HepG2 (cell line): ENCODE measurements around the gene NTN5. TPM values are rescaled to one million over a fixed set of nuclear protein-coding genes. Genes with fewer than 3 reads are reported as not detected.

ENCODE experiments used
- ATF5 ChIP-seq: sonication (generic); formaldehyde crosslinking; IDR thresholded peaks from 2 replicates; pipeline ENCODE4 v1.4.0; 2020; ENCODE audit warnings: mild to moderate bottlenecking, low read depth, missing genetic modification reagents
- NFATC3 ChIP-seq: sonication (generic); formaldehyde crosslinking; IDR thresholded peaks from 2 replicates; pipeline ENCODE4 v1.5.1; 2020; ENCODE audit warnings: mild to moderate bottlenecking, missing genetic modification reagents
- PAWR ChIP-seq: sonication (generic); formaldehyde crosslinking; IDR thresholded peaks from 2 replicates; pipeline ENCODE4 v1.4.0; 2020; ENCODE audit warnings: missing genetic modification reagents, mild to moderate bottlenecking, borderline replicate concordance
- POGZ ChIP-seq: sonication (generic); formaldehyde crosslinking; IDR thresholded peaks from 2 replicates; pipeline ENCODE4 v1.4.0; 2020; ENCODE audit warnings: mild to moderate bottlenecking, missing genetic modification reagents
- POLR2A ChIP-seq, 2 experiments: IDR thresholded peaks; 2 replicates each; pipeline ENCODE4 v1.6.1; 2011; ENCODE audit warnings: low read depth in 2 of 2, low read length in 2 of 2, mild to moderate bottlenecking in 1 of 2, moderate library complexity in 1 of 2; ENCODE audit not compliant: insufficient read depth in 1 of 2
- PREB ChIP-seq: sonication (generic); formaldehyde crosslinking; IDR thresholded peaks from 2 replicates; pipeline ENCODE4 v1.4.0; 2020; ENCODE audit warnings: missing genetic modification reagents
- TCF12 ChIP-seq, 2 experiments: fragments of 450-650 bp in 1 of 2; sonication (generic) in 1 of 2; formaldehyde crosslinking in 1 of 2; IDR thresholded peaks; 2 replicates each; pipeline versions ENCODE4 v1.6.1 to v1.8.0; 2017 to 2022; ENCODE audit warnings: antibody characterized with exemption in 1 of 2, mild to moderate bottlenecking in 1 of 2, missing genetic modification reagents in 1 of 2, moderate library complexity in 1 of 2
- TGIF2 ChIP-seq: IDR thresholded peaks from 2 replicates; pipeline ENCODE4 v1.6.1; 2016; ENCODE audit warnings: control low read depth, missing compliant biosample characterization
- ZBTB7B ChIP-seq: sonication (generic); formaldehyde crosslinking; IDR thresholded peaks from 2 replicates; pipeline ENCODE4 v1.4.0; 2020; ENCODE audit warnings: missing genetic modification reagents
- ZEB1 ChIP-seq: IDR thresholded peaks from 2 replicates; pipeline ENCODE4 v1.6.1; 2012; ENCODE audit warnings: mild to moderate bottlenecking, low read depth, inconsistent platforms; ENCODE audit not compliant: insufficient replicate concordance
- ZNF280B ChIP-seq: sonication (generic); formaldehyde crosslinking; IDR thresholded peaks from 2 replicates; pipeline ENCODE4 v1.5.0; 2020; ENCODE audit warnings: missing genetic modification reagents, mild to moderate bottlenecking, borderline replicate concordance
- ZNF3 ChIP-seq: IDR thresholded peaks from 2 replicates; pipeline ENCODE4 v1.7.0; 2017; ENCODE audit warnings: inconsistent platforms
- polyA plus RNA-seq, 8 experiments: library from polyadenylated mRNA; depleted of rRNA in 3 of 8; stranded (reverse) in 7 of 8; unstranded in 1 of 8; fragments of >200 nt; fragmentation: Illumina TruSeq in 4 of 8; extraction: Trizol in 4 of 8; gene quantifications; 2 replicates each; pipeline versions ENCODE4 v1.2.1 to v1.2.3, GENCODE V29; 2011 to 2016; ENCODE audit warnings: low read depth in 4 of 8, missing spikeins in 1 of 8, mixed read lengths in 1 of 8; ENCODE audit not compliant: insufficient read depth in 1 of 8
- total RNA-seq, 5 experiments: library from RNA; depleted of rRNA; stranded (reverse); fragments of >200 nt; fragmentation: Illumina TruSeq; extraction: Trizol; gene quantifications; 2 replicates each; pipeline ENCODE4 v1.2.3, GENCODE V29; 2016; ENCODE audit warnings: low read depth in 1 of 5
- TF ChIP-seq, protein P1 (sequence below): IDR thresholded peaks from 2 replicates; pipeline ENCODE4 v1.6.1; 2018; ENCODE audit warnings: missing genetic modification reagents
- TF ChIP-seq, protein P2 (sequence below): sonication (generic); formaldehyde crosslinking; IDR thresholded peaks from 2 replicates; pipeline ENCODE4 v1.4.0; 2020; ENCODE audit warnings: missing genetic modification reagents, mild to moderate bottlenecking, borderline replicate concordance
- TF ChIP-seq, protein P3 (sequence below): sonication (generic); formaldehyde crosslinking; IDR thresholded peaks from 2 replicates; pipeline ENCODE4 v1.8.0; 2022; ENCODE audit warnings: missing genetic modification reagents, low read depth, mild to moderate bottlenecking, borderline replicate concordance
- TF ChIP-seq, protein P4 (sequence below): sonication (generic); formaldehyde crosslinking; IDR thresholded peaks from 2 replicates; pipeline ENCODE4 v1.4.0; 2020; ENCODE audit warnings: low read depth, missing genetic modification reagents

NTN5 gene
- total and polyA plus RNA-seq, 2 of the 13 experiments (the other 11 are each of a cell fraction or from before 2014, with no cell fraction given), result 0.05 TPM; not detected in 1

DNA sequence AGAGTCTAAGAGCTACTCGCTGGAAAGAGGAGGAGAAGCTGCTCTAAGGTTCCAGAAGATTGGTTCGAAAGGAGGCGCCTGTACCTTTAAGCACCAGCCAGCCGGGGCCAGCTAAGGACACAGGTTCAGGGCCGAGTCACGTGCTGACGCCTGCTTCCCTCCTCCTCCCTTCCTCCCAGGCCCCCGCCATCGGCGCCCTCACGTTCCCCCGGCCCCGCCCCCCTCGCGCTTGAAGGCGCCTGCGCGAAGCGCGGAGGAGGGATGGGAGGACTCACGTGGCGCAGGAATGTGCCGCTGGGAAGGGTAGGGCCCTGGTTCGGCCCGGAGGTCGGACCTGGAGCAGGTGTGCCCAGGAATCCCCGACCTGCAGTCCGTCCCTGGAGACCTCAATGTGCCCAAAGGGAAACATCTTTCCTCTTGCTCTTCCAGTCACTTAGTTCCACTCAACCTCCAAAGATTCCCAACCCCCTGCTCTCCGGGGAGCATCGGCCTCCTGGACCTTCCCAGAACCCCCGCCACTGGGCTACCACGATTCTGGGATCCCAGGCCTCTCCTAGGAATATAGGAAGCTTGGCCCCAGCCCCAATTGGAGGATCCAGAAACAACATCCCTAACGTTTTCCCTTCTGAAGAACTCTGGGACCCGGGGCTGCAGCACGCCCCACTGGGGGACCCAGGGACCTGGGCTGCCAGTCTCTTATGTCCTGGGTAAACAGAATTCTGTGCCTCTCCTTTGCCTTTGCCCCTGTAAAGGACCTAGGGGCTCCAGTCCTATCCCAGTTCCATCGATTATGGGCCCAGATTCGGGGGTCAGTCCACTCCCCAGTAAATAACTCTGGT is 38.2 kb downstream of the NTN5 start (continued):
- TF ChIP-seq TCF12 (IDR thresholded peaks at IDR 0.05) (no peak), TCF12 (CRISPR knock-in tag; IDR thresholded peaks at IDR 0.05) (no peak), PAWR (no peak), POLR2A (IDR thresholded peaks at IDR 0.05; ENCODE audit: insufficient read depth in 1 of 2, low read depth in 2 of 2, low read length in 2 of 2) (peak; percentile 84 to 88), TGIF2 (CRISPR knock-in tag) (no peak), ZEB1 (peak; percentile 14), ZBTB7B (CRISPR knock-in tag) (peak; percentile 52), NFATC3 (CRISPR knock-in tag) (no peak), ZNF3 (no peak), ATF5 (CRISPR knock-in tag) (no peak), PREB (no peak), ZNF280B (CRISPR knock-in tag) (peak; percentile 87), POGZ (no peak)
- TF ChIP-seq, protein P1, sequence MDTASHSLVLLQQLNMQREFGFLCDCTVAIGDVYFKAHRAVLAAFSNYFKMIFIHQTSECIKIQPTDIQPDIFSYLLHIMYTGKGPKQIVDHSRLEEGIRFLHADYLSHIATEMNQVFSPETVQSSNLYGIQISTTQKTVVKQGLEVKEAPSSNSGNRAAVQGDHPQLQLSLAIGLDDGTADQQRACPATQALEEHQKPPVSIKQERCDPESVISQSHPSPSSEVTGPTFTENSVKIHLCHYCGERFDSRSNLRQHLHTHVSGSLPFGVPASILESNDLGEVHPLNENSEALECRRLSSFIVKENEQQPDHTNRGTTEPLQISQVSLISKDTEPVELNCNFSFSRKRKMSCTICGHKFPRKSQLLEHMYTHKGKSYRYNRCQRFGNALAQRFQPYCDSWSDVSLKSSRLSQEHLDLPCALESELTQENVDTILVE (CRISPR knock-in tag), result peak; percentile 44; the same call in 1 of the 2 replicates
- TF ChIP-seq, protein P2, sequence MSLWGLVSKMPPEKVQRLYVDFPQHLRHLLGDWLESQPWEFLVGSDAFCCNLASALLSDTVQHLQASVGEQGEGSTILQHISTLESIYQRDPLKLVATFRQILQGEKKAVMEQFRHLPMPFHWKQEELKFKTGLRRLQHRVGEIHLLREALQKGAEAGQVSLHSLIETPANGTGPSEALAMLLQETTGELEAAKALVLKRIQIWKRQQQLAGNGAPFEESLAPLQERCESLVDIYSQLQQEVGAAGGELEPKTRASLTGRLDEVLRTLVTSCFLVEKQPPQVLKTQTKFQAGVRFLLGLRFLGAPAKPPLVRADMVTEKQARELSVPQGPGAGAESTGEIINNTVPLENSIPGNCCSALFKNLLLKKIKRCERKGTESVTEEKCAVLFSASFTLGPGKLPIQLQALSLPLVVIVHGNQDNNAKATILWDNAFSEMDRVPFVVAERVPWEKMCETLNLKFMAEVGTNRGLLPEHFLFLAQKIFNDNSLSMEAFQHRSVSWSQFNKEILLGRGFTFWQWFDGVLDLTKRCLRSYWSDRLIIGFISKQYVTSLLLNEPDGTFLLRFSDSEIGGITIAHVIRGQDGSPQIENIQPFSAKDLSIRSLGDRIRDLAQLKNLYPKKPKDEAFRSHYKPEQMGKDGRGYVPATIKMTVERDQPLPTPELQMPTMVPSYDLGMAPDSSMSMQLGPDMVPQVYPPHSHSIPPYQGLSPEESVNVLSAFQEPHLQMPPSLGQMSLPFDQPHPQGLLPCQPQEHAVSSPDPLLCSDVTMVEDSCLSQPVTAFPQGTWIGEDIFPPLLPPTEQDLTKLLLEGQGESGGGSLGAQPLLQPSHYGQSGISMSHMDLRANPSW (CRISPR knock-in tag), result no peak
- TF ChIP-seq, protein P3, sequence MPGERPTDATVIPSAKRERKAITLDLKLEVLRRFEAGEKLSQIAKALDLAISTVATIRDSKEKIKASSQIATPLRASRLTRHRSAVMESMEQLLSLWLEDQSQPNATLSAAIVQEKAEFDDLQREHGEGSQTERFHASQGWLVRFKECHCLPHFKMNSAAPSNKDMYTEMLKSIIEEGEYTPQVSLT (CRISPR knock-in tag), result no peak
- TF ChIP-seq, protein P4, sequence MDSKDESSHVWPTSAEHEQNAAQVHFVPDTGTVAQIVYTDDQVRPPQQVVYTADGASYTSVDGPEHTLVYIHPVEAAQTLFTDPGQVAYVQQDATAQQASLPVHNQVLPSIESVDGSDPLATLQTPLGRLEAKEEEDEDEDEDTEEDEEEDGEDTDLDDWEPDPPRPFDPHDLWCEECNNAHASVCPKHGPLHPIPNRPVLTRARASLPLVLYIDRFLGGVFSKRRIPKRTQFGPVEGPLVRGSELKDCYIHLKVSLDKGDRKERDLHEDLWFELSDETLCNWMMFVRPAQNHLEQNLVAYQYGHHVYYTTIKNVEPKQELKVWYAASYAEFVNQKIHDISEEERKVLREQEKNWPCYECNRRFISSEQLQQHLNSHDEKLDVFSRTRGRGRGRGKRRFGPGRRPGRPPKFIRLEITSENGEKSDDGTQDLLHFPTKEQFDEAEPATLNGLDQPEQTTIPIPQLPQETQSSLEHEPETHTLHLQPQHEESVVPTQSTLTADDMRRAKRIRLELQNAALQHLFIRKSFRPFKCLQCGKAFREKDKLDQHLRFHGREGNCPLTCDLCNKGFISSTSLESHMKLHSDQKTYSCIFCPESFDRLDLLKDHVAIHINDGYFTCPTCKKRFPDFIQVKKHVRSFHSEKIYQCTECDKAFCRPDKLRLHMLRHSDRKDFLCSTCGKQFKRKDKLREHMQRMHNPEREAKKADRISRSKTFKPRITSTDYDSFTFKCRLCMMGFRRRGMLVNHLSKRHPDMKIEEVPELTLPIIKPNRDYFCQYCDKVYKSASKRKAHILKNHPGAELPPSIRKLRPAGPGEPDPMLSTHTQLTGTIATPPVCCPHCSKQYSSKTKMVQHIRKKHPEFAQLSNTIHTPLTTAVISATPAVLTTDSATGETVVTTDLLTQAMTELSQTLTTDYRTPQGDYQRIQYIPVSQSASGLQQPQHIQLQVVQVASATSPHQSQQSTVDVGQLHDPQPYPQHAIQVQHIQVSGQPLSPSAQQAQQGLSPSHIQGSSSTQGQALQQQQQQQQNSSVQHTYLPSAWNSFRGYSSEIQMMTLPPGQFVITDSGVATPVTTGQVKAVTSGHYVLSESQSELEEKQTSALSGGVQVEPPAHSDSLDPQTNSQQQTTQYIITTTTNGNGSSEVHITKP (CRISPR knock-in tag), result peak; percentile 91
